Activated CD8-positive, alpha-beta memory T cell treated with anti-CD3 and anti-CD28 coated beads, Interleukin-2, amount 50 U/mL, for 4 hours (primary cell): ENCODE data around the gene SMOC2.
"Not testable (repeated sequence)": the region's sequence is repeated elsewhere in the genome, so short reads cannot be mapped to it uniquely, and the experiment has no call there.

Source experiments
- DNase-seq: peaks from one replicate; pipeline ENCODE4 v3.0.0-alpha.2; 2020

Gene SMOC2

DNA sequence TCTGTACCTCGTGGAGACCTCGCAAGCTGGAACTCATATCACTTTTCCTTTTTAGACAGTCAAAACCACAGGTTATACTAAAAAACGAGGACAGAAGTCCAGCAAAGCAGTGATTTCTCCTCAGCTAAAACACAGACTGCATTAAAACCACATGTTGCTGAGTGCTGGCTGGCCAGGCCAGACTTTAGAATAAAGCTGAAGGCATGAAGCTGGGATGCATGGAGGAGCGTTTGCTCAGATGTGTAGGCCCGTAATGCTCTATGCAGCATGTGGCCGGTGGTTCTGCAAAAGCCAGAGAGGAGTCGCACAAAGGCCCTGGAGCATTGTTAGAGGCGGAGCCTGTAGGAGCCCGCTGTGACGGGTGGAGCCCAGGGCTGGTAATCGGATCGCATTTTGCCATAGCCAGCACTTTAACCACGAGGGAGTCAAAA is 83.6 kb downstream of the SMOC2 start:
- no peak for DNase-seq

DNA sequence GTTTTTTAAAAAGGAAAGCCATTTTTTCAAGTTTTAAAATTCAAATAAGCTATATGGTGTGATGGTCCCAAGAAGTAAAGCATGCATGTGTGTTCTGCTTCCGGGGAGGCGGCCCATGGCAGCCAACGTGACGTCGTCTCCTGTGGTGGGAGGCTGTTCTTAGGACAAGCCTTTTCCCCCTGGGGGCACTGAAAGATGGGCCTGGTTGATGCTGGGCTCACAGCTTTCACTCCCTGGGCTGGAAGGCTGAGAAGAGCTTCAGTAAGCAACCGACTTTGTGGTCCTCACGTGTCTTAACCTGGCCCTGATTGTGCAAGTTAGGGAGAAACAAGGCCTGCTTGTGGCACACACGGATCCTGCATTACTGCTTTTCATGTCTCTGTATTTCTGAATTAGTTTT is 84.1 kb downstream of the SMOC2 start:
- DNase-seq = no peak

DNA sequence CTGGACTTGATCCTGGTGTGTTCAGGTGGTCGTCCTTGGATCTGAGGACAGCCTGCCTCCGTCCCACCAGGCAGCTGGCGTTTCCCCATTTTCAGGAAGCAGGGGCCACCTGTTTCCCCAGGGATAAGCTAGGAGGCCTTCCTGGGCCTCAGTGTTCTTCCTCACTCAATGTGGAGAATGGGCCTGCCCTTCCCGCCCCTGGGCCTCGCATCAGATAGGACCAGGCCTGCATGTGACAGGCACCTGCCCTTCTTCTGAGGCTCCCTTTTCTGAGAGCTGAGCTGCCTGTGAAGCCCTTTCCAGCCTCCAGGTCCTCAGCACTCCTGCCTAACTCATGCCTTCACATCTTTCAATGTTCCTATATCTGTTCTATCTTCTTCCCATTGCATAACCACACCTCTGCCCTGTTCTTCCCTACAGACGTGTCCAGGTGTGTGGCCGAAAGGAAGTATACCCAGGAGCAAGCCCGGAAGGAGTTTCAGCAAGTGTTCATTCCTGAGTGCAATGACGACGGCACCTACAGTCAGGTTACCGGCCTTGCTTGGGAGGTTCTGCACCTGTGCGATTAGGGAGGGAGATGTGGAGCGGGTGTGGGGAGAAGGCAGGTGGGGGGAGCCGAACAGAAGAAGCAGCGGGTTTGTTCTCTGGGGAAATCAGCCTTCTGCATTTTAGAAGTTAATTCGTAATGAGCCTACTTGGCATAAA is 85.1 kb downstream of the SMOC2 start:
- no peak for DNase-seq

DNA sequence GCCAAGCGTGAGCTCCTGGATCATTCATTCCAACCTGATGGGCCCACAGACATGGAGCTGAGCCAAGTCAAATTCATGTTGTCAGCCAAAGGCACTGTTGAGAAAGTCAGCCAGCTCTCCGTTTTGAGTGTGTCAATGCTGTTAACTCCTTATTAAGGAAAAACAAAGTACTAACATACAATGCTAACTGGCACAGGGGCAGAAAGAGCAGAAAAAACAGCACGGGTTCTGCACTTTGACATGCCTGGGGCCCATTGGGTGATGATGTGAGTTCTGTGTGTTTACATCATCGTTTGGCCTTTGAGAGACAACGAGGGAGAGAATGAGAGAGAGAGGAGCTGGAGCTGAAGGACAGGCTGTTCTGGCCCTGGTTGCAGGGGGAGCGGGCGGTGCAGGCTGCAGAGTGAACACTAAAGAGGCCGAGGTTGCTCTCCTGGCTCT is 85.9 kb downstream of the SMOC2 start:
- DNase-seq = no peak

DNA sequence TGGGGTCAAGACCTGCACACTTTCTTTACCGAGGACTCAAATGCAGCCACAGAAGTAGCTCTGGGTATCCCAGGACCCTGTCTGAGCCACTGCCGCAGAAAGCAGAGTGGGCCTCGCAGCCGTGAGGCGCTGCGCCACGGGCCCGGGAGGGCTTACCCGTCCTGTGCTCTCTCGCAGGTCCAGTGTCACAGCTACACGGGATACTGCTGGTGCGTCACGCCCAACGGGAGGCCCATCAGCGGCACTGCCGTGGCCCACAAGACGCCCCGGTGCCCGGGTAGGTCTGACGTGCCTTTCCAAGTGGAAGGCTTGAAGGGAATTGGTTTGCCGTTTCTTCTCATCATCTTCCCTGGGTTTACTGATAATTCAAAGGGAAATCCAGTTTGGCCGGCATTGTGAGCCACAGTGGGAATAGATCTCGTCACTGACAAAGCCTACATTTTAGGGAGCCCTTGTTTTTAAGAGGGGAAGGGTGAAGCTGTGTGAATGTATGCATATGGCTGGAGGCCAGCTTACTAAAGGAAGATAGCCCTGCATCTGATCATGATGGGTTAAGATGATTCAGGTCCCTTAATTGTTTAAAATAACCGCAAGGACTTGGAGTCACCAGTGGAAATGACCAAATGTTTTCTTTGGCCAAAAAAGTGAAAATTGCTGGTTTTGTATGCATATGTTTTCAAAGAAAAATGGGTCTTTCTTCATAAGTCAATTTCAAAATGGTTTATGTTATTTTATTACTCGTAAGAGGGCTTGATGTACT is 86.6 kb downstream of the SMOC2 start:
- DNase-seq = no peak

DNA sequence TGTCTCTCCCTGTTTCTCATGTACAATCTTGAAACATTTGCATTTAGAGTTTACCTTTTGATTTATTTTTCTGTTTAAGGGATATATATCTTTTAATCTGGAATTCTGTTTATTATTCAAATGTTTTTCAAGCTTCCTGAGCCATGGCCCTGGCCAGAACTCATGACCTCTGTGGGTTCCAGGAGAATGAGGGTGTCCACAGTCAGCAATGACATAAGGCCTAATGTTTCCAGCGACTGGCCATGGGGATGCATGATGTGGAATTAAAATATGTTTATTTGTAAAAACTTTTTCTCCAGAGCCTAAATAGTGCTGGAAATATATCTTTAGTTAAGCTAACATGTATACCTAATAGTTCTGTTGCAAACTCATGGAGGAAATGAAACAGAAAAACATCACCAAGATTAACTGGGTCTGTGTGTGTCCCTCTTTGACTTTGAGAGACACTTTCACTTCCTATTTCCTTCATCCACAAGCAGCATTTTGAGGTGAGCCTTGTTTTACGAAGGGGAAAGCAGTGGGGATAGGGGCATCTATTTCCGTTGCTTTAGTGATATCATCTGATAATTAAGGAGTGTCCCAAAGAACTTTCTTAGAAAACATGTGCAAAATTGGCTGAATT is 87.6 kb downstream of the SMOC2 start:
- DNase-seq = no peak

DNA sequence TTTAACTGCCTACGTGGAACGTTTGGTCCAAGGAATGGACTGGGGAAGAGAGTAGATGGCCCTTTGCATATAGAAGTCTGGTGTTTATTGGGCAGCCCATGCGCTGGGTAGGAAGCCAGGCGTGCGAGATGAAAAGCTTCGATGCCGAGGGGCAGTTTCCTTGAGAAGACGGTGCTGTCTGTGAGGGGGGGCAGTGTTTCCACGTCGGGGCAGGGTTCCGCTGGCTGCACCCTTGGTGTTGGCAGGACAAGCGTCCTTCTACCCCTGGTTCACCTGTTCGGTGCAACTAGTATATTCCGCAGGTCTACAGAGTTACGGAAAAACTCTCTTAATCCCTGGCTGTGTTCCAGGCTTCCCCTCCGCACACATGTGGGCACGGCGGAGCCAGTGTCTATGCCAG is 88.2 kb downstream of the SMOC2 start:
- DNase-seq = no peak

DNA sequence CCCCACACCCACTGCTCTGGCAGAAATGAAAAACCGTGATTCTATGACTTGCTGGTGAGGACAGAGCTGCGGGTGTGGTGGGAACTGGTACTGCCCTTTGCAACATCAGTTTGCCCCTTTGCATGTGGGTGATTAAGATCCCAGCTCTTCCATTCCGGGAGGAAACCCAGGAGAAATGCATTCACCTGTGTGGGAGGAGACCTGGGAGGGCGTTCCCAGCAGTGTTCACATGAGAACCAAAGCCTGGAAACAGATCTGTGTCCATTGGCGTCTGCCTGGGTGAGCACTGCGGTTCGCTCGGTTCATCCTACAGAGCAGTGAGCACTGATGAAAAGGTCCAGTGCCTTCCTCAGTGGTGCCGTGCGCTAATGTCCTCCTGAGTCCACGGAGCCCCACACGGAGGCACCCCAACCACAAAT is 89.7 kb downstream of the SMOC2 start:
- DNase-seq = no peak

DNA sequence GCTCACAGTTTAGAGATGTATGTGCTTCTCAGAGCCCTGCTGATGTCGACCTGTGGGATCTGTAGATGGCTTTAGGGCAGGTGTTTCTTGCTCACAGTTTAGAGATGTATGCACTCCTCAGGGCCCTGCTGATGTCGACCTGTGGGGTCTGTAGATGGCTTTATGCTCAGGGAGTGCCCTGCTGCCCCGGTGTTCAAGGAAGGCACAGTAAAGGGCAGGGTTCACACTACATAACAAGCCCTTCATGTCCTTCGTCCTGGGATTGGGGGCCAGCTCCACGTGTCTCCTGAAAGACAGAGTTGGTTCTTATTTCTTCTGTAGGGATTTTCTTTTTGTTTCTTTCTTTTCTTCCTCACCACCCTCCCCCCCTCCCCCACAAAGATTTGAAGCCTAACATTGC is 91.1 kb downstream of the SMOC2 start:
- DNase-seq = no peak

DNA sequence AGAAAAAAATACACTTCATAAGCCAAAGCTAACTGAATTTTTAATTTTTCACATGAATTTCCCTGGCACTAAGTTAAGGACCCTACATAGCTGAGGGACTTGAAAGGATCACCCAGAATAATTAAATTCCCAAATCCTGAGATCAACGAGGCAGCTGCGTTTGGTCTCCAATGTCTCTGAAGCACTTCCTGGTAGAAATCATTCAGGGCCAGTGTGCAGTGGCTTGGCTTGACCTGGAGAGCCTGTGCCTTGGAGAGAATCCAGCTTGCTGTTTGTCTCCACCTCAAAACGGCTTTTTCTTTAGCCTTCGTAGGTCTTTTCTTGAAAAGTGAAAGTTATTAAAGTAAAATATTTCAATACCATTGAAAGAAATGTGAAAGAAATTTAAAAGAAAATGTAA is 92.4 kb downstream of the SMOC2 start:
- no peak for DNase-seq

DNA sequence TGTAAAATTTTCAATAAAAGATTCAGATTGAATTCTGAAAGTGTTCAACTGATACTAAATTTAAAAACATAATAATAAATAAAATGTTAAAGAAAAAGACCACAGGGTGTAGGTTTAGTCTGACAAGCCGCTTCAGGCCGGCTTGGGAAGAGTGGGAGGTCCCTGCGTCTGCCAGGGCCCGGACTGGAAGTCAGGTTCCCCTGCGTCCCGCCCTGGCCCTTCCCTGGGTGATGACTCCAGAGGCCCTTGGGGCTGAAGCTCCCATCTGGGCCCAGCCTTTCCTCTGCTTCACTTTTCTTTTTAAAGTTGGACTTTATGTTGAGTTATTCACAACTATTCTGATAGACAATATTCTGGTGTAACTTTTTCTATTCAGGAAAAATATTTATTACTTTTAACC is 93.3 kb downstream of the SMOC2 start:
- no peak for DNase-seq

DNA sequence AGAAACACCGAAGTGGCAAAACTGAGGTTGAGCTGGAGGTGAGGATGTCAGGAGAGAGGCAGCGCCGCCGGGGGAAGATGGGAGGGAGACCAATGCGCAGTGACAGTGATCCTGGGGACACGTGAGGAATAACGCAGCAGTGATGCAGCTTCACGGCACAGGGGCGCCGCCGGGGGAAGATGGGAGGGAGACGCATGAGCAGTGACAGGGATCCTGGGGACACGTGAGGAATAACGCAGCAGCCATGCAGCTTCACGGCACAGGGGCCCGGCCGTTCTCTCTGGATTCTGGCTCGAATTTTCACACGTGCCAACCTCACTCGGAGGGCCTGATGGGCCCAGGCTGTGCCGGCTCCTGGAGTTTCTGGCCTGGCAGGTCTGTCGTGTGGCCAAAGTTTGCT is 94.7 kb downstream of the SMOC2 start:
- no peak for DNase-seq

DNA sequence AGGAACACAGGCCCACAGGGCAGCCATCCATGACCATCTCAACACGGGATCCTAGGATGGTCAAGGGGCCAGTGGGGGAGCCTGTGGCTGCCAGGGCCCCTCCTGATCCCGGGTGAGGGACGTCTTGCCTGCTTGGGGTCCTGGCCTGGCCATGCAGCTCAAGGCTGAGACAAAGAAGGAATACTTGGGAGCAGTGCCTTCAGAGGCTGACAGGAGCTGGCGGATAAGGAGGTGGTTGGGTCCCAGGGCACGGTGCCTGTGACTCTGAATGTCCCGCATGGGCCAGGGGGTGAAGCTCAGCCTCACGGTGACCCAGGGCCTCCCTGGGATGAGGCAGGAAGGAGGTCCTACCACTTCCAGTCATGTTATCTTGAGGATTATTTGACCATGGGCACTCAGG is 95.2 kb downstream of the SMOC2 start:
- DNase-seq = no peak

DNA sequence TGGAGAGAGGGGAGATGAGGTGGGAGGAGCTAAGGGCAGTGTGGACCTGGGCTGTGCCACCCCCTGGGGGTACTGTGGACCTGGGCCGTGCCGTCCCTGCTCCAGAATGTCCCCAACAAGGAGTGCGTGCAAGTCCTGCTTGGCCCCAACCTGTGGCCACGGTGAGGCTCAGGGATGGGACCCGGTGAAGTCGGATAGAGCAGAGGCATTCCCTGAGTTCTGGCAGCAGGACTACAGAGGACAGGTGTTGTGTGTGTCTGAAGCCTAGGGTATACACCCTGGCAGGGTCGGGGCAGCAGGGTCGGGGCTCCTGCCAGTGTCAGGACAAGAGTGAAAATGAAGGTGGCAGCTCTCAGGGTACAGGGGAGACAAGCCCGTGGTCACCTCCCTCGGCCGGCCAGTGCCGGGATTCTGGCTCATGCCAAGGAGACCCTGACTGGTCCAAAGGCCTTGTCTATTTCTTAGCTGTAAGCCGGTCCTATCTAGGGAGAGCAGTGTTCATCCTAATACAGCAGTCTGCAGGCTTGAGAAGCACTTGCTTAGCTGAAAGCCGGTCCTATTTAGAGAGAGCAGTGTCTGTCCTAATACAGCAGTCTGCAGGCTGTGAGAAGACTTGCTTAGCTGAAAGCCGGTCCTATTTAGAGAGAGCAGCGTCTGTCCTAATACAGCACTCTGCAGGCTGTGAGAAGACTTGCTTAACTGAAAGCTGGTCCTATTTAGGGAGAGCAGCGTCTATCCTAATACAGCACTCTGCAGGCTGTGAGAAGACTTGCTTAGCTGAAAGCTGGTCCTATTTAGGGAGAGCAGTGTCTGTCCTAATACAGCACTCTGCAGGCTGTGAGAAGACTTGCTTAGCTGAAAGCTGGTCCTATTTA is 95.9 kb downstream of the SMOC2 start:
- DNase-seq = no peak

DNA sequence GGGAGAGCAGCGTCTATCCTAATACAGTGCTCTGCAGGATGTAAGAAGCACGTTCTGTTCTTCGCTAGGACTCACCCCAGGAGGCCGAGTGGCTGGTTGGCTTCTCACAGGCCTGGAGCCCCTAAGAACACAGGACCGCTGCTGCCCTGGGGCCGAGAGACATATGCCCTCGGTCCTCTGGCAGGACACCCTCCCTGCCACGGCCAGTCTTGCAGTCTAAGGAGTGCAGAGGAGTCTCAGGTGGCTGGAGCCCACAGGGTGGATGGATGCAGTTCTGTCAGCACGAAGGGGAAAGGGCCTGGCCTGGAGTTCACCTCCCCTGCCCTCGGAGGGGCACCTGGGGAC is 96.5 kb downstream of the SMOC2 start:
- DNase-seq = no peak

DNA sequence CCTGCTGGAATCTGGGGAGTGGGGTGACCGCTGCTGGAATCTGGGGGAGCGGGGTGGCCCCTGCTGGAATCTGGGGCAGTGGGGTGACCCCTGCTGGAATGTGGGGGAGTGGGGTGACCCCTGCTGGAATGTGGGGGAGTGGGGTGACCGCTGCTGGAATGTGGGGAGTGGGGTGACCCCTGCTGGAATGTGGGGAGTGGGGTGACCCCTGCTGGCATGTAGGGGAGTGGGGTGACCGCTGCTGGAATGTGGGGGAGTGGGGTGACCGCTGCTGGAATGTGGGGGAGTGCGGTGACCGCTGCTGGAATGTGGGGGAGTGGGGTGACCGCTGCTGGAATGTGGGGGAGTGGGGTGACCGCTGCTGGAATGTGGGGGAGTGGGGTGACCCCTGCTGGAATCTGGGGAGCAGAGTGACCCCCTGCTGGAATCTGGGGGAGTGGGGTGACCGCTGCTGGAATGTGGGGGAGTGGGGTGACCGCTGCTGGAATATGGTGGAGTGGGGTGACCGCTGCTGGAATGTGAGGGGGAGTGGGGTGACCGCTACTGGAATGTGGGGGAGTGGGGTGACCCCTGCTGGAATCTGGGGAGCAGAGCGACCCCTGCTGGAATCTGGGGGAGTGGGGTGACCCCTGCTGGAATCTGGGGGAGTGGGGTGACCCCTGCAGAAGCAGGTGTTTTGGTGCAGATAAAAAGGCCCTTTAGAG is 97.4 kb downstream of the SMOC2 start:
- DNase-seq = not testable (repeated sequence)

DNA sequence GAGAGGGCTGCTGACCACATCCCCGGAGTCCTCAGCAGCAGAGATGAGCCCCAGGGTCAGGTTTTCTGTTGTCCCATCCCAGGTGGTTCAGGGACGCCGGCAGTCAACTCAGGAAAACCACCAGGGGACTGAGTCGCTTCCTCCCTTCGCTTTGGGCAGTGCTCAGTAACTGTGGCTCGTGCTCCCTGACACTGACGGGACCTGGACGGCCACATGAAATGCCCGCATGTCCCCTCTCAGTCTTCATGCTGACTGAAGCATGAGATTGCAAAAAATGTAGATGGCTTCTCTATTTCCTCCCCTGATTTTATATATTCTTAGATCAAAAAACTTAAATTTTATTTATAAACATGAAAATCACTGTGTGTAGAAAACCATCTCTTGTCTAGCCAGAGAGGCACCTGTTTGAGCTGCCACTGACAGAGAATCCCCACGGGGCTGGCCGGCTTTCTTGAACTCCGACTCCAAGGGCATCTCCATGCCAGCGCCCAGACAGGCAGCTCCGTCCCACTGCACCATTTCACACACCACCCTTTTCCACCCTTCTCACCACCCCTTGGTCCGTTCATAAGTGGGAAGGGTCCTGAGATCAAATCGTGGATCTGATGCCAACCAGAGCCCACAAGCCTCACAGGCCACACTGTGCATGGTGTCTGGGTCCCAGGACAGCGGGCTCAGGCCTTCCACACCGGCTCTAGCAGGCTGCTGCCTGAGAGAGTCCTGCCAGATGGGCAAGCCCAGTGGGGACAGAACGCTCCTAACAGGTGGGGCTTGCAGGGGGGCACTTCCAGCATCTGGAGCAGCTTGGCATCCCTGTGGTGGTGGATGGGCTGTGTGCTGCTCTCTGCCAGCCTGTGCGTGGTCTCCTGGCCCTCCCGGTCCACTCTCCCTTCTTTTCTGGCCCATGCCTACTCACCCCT is 98.2 kb downstream of the SMOC2 start:
- no peak for DNase-seq

DNA sequence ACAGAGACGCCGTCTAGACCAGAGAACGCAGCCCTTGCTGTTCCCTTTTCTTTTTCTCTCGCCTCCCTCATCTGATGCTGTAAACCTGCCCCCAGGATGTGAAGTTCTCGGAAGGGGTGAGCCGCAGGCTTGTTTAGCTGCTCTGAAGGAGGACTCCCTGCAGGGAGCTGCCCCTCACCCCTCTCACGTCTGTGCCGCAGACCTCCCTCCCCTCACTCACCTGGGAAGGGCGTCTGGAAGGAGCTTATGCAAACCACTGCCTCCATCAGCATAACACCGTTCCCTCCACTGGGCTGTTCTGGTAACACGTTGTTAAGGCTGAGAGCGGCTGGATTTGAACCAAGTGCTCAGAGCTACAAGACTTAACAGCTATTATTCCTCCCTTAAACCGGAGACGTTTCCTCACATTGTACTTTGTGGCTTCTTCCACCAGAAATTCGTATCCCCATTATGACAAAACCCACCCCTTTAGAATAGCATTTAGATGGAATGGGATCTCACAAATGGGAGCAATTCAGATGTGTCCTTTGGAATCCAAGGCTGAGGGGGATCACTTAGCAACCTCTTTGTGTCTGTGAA is 99.8 kb downstream of the SMOC2 start:
- no peak for DNase-seq

DNA sequence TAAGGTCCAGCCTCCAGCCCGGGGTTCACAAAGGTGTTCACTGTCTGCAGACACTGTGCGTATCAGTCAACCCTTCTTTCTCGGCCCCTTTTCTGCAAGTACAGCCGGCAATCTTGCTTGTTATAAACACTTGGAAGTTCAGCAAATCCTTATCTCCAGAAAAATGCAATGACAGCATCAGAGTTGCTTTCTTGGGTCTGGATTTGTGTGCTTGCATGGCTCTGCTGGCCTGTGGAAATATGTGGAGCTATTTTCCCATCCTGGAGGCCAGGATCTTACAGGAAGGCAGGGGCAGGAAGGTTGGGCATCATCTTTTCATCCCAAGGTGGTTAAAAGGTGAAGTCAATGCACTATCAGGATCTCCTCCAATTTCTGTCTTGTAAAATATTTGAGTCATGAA is 100.3 kb downstream of the SMOC2 start:
- DNase-seq = no peak

DNA sequence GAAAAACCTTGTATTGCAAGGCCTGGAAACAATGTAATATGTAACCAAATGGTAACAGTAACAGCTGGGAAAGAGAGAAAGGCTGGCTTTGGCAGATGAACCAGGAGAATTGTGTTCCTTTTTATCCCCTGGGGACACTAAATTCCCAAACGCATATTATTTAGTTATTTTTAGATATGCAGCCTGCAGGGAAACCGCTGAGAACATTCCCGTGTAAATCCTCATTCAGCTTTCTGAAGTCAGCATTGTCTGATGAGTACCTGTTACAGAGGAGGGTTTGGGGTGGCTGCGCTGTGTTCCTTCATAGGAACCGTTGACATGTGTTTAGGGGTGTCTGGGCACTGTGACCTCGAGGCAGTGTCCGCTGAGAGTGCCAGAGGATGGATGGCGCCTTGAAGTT is 101.3 kb downstream of the SMOC2 start:
- no peak for DNase-seq

DNA sequence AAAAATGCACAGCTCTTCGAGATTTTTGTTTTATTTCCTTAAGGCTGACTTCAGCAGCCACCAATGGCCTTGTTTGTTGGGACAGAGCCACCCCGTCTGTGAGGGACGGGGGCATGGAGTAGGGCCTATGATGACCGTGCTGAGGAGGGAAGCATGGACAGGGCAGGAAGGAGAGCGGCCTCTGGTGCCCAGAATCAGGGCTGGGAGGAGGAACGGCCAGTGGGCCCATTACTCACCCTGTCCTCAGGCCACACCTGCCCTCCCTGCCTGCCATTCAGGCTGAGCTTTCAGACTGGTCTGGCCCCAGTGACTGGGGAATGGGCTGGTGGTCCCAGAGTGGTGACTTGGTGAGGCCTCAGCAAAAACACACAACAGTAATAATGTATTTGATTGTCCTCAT is 104.4 kb downstream of the SMOC2 start:
- DNase-seq = no peak
